GM21423 (cell line): ENCODE measurements around the gene USF3.

Experiments used
- ATAC-seq: cut with Tn5 transposase; IDR thresholded peaks from one replicate; pipeline ENCODE4 v1.9.1; 2021; ENCODE audit warnings: mild to moderate bottlenecking, moderate library complexity; ENCODE audit not compliant: unreplicated experiment

USF3 gene

GRCh38 chr3:113614402-113614801 is 82.0 kb downstream of the USF3 start:
- no peak for ATAC-seq

DNA sequence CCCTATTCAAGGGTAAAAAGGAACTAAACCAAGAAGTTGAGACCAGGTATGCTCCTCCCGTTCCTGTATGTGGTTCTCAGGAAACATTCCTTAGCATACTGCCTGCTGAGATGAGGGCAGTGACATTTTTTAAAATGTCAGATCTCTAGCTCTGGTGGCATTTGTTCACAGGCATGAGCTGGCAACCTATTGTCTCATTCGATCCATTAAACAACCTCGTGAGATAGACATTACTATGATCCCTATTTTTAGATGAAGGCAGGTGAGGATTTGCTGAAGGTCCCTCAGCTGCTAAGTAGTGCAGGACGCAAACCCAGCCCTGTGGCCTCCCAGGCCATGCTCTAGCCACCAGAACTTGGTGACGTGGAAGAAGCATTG is 89.2 kb downstream of the USF3 start:
- peak; percentile 6 for ATAC-seq

DNA sequence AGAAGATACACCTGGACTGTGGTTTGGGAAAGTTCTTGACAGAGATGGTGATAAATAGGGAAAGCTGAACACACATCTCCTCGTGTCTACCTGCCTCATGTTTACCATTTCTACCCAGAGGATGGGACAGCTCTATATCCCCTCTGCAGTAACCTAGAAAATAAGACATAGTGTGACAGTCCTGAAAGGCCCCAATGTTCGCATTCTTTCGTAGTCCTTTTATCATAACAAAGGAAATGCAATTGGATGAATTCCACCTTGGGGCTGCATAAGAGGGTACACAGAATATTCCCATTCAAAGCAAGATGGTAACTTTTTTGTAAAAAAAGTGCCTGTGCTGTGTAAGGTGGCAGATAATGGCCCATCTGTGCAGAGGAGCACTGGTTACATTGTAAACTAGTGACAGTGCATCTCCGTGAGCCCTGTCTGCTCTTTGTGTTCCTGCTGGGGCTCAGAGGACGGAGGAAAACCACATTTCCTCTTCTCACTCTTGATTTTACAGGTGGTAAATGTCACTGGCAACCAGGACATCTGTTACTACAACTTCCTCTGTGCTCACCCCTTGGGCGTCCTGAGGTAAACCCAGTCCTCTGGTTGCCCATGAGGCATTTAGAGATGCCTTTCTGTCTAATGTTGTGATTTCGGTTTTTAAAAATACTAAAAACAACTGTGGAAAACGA is 89.8 kb downstream of the USF3 start:
- peak; percentile 99 for ATAC-seq

DNA sequence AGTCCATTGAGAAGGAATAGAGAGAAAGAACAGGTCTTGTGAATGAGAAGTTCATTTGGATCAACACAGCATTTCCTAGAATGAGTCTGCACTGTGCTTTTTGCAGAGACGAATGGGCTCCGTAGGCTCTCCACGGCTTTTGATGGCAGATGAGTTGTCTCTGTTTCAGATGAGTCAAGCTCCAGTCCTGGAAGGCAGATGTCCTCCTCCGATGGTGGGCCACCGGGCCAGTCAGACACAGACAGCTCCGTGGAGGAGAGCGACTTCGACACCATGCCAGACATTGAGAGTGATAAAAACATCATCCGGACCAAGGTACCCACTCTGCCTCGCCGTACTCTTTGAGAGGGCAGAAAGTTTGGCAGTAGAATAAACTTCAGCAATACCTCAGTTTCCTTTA is 93.6 kb downstream of the USF3 start:
- ATAC-seq = no peak

DNA sequence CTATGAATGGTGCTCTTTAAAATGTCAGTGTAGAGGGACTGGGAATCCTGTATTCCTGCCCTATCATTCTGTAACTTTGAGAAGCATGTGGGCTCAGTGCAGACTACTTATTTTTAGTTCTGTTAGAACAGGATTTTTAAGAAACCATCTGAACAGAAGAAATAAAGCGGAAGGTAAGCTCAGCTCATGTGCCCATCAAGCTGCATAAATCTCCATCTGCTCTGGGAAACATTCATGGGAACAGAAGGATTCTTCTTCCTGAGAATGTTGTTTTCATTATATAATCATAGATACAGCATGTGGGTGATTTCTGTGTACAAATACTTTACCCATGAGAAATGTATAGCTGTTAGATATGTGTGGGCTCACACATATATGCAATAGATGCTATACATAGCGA is 94.2 kb downstream of the USF3 start:
- no peak for ATAC-seq

DNA sequence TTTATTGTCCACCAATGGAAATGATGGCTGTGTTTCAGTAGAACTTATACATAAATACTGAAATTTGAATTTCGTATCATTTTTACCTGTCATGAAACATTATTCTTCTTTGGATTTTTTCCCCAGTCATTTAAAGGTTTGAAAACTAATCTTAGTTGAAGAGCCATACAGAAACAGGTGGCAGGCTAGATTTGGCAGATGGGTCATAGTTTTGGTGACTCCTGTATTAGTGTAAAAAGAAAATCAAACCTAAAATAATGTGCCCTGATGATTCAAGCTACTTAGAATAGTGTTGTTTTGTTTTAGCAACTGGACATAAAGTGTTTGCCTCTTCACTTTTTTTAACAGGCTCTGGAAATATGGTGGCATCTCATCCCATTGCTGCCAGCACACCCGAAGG is 95.2 kb downstream of the USF3 start:
- no peak for ATAC-seq

GRCh38 chr3:113600418-113601182 is 95.8 kb downstream of the USF3 start:
- ATAC-seq = no peak
